ENCODE results near the gene SLC9A9. TPM values are rescaled to one million over a fixed set of nuclear protein-coding genes. Genes with fewer than 3 reads are reported as not detected.

Gene SLC9A9
- total RNA-seq, 1 experiment from 2014 or later = not detected

GRCh38 chr3:143330296-143330868 lies 517.9 kb downstream of the SLC9A9 start:
- no peak for DNase-seq (ENCODE audit: low spot score)

DNA sequence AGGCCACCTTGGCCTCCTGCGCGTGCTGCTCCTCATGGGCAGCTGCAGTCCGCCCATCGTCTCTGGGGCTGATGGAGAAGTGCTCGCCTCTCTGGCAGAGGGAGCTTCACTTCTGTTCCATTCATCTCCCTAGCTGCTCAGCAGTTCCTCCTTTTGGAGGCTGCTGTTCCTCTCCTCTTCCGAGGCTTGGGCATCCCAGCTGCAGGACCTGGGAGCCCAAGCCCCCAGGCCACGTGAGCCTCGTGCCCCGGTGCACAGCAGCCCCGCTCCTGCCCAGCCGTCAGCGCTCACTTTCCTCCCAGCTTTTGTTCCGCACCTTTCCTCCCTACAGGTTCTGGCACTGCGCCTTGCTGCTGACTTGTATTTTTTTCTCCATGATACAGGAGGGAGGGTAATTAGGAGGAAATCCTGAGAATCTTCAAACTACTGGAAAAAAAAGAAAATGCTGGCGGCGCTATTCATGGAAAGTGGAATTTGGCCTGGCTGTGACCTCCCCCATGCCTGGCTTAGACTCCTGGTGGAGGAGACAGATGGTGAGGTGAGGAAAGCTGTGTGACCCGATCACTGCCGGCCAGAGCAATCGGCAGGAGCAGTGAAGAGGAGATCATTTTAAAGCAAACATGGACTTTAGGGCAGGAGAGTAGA lies 518.6 kb downstream of the SLC9A9 start:
- DNase-seq (ENCODE audit: low spot score) = no peak

DNA sequence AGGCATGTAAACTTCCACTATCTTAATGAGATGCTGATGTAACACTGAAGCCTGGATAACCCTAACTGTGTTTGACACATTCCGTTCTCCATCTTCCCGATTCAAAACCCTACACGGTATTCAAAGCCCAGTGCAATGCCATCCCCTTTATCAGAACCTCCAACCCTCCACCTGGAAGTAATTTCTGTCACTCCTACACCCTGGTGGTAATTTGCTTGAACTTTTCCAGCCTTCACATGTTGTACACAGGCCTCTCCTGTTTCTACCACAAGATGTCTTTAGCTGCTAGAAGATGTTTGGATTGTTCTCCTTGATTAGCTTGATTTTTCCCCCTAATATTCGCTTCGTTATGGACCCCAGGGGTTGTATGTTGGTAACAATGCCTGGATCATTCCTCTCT lies 519.8 kb downstream of the SLC9A9 start:
- DNase-seq (ENCODE audit: low spot score) = no peak

- DNase-seq (ENCODE audit: low spot score) = no peak
Observed at GRCh38 chr3:143326983-143327778, 521.1 kb downstream of the SLC9A9 start.

DNA sequence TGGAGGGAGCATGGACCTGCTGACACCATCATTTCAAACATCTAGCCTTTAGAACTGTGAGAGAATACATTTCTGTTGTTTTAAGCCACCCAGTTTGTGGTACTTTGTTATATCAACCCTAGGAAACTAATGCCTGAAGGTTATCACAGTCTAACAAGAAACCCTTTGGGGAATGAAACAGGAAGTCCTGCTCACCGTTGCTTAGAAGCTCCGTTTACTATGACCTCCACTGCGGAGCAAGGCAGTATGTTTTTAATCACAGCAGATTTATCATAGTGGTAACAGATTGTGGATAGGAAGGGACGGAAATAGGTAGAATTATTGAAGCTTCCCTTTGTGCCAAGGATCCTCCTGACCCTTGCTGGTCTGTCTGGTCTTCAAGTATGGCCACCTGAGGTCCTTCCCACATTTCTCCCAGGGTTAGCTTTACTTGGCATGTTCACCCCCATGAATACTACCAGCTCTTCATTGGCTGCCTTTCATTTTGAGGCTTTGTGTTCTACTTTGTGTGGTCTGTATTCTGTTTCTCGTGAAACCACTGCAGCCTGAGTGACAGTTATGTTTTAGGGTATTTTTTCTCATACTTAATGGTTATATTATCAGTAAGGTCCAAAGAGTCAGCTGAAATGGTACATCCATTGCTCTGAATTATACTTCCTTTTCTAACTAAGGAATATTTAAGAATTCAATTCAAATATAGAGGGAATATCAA lies 527.1 kb downstream of the SLC9A9 start:
- DNase-seq (ENCODE audit: low spot score) = no peak

- DNase-seq (ENCODE audit: low spot score) = no peak
Observed at GRCh38 chr3:143315766-143316165, 532.5 kb downstream of the SLC9A9 start.

DNA sequence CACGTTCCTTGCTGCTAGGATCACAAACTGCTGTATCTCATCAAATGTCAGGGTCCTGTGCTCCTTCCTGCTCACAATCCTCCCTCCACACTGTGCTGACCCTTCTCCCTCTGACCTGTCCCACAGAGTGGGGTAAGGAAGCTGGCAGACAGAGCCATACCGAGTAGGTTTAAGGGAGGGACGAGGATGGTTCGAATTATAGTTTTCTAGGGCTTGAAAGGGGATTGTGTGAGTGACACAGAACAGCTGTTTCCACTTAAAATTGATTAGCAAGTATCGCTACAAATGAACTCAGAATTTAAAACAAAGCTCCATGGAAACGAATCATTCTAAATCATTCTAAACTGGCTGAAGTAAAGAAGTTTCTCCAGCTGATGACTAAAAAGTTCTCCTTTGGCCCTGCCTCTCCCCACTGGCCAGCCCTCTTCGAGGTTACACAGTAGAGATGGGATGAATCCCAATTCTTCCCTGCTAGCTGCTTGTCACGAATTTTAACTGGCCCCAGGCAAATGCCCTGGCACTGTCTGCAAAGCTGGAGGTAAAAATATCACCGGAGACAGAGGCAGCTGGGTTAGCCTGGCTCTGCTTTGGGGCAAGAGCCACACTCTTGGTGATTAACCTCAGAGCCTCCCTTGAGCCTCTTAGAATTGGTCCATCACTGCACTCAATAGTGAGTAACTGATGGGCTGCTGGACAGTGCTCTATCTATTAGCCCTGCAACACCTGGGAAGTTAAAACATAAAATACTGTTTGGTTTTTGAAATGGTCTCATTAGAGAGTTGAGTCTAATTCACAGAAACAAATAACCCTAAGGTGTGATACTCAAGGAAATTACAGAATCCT lies 533.8 kb downstream of the SLC9A9 start:
- no peak for DNase-seq (ENCODE audit: low spot score)

DNA sequence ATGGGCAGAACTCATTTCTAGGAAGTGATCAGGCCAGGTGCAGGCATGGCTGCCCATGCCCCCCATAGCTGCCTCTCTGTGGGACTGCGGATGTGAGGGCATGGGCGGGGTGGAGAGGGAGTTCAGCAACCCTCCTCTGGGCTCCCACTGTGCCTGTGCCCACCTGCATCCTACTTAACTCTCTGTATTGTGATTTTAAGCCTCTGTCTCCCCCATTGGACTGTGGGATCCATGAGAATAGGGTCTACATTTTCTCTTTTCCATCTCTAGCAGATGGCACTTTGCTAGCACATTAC lies 534.4 kb downstream of the SLC9A9 start:
- no peak for DNase-seq (ENCODE audit: low spot score)

- DNase-seq (ENCODE audit: low spot score) = no peak
Observed at GRCh38 chr3:143313025-143313892, 535.0 kb downstream of the SLC9A9 start.

DNA sequence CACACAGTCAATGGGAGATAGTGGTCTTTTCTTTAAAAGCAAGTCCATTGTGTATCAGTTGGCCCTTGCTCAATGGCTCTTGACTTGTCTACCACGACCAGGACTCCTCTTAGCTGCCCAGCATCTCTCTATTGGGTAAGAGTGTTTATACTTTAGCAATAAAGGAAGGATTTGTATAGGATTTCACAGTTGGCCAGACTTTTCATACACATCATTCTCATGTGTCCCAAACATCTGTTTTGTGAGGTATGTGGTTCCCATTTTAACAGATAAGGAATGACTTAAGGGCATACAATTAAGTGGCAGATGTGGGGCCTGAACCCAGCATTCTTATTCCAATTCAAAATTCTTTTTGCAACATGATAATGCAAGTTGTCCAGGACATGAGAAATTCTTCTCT lies 537.2 kb downstream of the SLC9A9 start:
- no peak for DNase-seq (ENCODE audit: low spot score)

DNA sequence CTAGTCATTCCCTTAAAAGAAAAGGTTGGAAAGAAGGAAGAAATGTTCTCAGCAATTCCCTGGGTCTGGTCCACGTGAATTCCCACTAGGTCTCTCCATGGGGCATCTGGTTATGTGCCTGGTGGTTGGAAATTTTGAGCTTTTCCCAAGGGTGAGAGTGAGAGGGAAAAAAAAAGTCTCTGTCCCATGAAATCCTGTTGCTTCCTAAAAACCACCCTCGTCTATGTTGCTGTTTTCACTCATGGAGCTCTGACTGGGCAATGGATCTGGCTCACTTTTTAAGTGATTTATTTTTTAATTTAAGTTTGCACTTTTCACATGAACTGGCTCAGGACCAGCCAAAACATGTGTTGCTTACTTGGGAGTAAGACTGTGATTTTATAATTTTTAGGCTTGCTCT lies 538.6 kb downstream of the SLC9A9 start:
- DNase-seq (ENCODE audit: low spot score) = no peak

DNA sequence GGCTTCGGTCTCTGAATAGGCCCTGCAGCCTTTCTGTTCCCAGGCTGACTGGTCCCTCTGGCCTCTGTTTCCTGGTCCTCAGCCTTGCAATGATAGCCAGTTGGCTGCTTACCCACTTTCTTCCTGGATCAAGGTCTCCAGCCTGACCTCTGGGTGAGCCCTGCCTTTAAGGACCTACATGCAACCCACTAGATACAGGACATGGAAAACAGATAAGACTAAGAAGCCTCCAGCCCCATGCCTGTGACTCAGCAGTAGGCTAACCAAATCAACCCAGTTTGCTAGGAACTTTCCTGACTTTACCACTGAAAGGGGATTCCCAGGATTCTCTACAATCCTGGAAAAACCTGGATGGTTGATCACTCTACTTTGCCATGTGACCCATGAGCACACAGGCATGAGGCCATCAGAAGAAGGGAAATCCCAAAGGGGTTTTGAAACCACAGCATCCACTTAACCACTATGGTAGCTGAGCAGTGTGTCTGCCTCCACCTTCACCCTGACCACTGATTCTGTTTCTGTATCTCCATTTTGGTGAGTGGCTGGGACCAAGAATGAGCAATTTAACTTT lies 540.6 kb downstream of the SLC9A9 start:
- DNase-seq (ENCODE audit: low spot score) = no peak

DNA sequence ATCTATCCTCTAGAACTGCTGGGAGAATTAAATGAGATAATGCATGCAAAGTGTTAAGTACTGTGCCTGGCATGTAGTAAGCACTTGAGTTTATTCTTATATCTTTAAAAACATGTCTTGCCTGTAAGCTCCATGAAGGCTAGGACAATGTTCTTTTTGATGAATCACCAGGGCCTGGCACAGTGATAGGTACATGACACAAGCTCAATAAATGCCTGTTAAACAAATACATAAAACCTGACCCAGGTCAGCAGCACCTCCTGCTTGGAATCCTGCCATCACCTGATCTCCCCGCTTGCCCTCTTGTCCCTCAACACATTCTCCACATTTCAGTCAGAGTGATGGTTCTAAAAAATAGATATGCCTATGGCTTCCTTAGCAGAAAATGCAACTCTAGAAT lies 541.9 kb downstream of the SLC9A9 start:
- DNase-seq (ENCODE audit: low spot score) = peak; percentile 26

- DNase-seq (ENCODE audit: low spot score) = peak; percentile 3
Observed at GRCh38 chr3:143302638-143303171, 545.6 kb downstream of the SLC9A9 start.

DNA sequence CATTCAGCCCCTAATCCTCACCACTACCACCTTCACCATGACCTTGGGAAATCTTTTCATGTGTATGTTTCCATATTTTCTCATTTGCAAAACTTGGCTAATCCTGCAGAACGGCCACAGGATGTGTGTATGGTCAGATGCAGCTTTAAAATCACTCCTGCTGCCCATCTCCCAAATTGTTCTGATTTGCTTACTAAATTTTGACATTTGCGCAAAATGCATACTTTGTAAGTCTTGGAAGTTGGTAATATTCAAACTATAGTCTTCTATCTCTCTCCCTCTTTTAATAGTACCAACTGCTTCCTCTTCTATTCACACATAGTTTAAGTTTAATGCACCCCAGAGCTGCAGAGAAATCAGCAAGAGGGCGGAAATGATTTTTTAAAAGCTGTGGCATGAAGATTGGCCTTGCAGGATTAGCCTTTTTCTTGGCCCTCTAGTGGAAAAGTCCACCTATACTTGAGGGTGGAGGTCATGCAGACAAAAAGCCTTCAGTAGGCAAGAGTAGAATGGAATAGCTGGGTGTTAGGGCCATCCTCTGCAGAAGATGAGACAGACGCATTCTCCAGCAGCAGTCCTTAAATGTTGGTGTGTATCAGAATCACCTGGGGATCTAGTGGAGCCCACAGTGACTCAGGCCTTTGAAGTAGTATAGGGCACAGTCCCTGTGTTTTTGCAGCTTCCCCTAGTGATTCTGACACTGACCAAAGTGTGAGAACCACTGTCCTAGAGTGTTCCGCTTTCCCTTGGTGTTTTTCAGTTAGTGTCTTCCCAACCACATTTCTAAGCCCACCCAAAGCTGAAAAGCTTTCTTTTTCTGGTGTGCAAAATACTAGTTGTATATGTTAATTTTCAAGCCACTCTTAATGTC lies 547.0 kb downstream of the SLC9A9 start:
- DNase-seq (ENCODE audit: low spot score) = no peak

GRCh38 chr3:143298886-143299535 lies 549.3 kb downstream of the SLC9A9 start:
- DNase-seq (ENCODE audit: low spot score) = no peak

DNA sequence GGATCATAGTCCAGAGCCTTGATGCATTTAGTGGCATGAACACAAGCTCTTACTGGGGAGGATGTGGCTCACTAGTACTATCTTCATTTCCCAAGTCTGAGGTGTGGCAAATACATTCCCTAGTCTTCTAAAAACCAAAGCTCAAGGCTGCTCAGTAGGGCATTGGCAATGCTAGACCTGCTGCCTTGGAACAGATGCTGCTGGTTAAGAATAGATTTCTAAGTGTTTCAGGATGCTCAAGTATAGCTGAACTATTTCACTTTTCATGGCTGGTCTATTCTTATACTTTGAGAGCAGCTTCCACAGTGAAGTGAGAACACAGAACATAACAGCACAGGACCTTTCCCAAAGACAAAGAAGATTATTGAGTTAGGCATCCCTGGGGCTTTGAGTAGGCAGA lies 549.9 kb downstream of the SLC9A9 start:
- no peak for DNase-seq (ENCODE audit: low spot score)
